SK-N-MC (cell line): ENCODE data around the gene COX17.

Source experiments
- DNase-seq: peaks from one replicate; pipeline ENCODE4 v3.0.0-alpha.2; 2011; ENCODE audit warnings: low read depth, low spot score
- H3K27ac ChIP-seq: fragments of 200-600 bp; sonication (generic); 2 replicates; pipeline ENCODE4 v1.5.1; 2016; ENCODE audit warnings: mixed run types
- H3K36me3 ChIP-seq: fragments of 200-600 bp; sonication (generic); 2 replicates; pipeline ENCODE4 v1.6.1; 2017; ENCODE audit warnings: antibody characterized with exemption, low read length, mixed read lengths; ENCODE audit not compliant: insufficient read depth
- H3K4me3 ChIP-seq: fragments of 200-600 bp; sonication (generic); 2 replicates; pipeline ENCODE4 v1.5.1; 2016
- H3K9ac ChIP-seq: fragments of 200-600 bp; sonication (generic); 2 replicates; pipeline ENCODE4 v1.8.0; 2017; ENCODE audit warnings: mixed run types, mixed read lengths; ENCODE audit not compliant: insufficient read length
- H3K9me3 ChIP-seq: fragments of 200-600 bp; sonication (generic); 2 replicates; pipeline ENCODE4 v1.6.1; 2017; ENCODE audit warnings: low read depth, mild to moderate bottlenecking, antibody characterized with exemption, low read length, moderate library complexity, mixed read lengths
- EZH2 ChIP-seq: fragments of 200-600 bp; sonication (generic); IDR thresholded peaks from one replicate; pipeline ENCODE4 v1.6.1; 2017; ENCODE audit warnings: antibody characterized with exemption
- FOXP2 ChIP-seq: optimal IDR thresholded peaks from 2 replicates; pipeline ENCODE3; 2011; ENCODE audit warnings: mild to moderate bottlenecking, moderate library complexity; ENCODE audit not compliant: insufficient read depth; ENCODE audit errors: extremely low read length, control extremely low read depth
- POLR2AphosphoS5 ChIP-seq: IDR thresholded peaks from 2 replicates; pipeline ENCODE4 v1.6.1; 2012; ENCODE audit warnings: mild to moderate bottlenecking, low read depth, low read length, borderline replicate concordance

Gene COX17

DNA sequence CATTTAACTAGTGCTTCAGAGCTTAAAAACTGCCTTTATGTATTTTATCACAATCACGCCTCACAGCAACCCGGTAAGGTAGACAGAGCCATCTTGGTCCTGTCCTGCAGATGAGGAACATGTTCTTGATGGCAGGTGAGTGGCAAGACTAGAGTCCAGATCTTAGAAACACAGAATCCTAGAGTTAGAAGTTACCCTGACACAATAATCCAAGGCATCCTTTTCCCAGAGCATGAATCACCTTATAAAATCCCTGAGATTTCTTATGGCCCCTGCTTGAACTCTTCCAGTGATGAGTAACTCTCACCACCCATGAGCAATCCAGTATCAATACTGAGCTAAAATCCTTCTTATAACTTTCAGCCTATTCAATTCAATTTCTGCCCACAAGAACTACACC is 33.7 kb downstream of the COX17 start:
- Histone ChIP-seq H3K9ac (no peak overlapping the region), H3K9me3 (no peaks in the 10 kb centered on the region), H3K27ac (no peak overlapping the region), H3K4me3 (no peak overlapping the region), H3K36me3 (no peaks in the 10 kb centered on the region)
- TF ChIP-seq FOXP2 (no peak), EZH2 (no peak), POLR2AphosphoS5 (no peak)
- no peak for DNase-seq

DNA sequence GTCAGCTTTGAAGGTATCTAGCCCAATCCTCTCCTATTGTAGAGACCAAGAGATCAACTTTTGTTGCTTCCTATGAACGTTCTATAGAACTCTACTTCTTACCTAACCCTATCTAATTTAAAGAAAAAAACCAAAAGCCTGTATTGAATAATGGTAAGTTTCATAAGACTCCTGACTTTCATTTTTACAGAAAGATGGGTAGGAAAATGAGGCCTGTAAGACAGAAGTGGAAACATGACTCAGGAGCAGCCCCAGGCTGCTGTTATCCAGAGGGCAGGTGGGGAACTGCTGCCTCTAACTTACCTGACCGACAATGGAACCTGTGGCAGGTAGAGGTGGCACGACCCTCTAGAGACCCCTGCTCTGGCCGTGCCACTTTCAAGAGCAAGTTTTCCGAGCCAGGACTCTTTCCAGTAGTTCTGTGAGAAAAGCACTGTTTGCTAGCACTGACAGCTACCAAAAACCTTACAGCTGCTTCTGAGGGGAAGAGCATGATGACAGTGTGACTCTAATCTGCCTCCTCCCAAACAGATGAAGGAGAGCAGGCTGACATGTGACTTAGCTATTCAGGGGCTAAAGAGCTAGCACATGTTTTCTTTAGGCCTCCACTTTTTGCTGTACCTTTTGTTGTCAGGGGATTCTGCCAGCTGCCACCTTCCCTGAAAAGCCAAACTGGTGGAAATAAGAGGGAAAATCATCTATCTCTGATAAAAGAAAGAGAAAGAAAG is 34.3 kb downstream of the COX17 start:
- DNase-seq = no peak
- TF ChIP-seq POLR2AphosphoS5 = no peak
- TF ChIP-seq EZH2 = no peak
- no peak for TF ChIP-seq FOXP2

DNA sequence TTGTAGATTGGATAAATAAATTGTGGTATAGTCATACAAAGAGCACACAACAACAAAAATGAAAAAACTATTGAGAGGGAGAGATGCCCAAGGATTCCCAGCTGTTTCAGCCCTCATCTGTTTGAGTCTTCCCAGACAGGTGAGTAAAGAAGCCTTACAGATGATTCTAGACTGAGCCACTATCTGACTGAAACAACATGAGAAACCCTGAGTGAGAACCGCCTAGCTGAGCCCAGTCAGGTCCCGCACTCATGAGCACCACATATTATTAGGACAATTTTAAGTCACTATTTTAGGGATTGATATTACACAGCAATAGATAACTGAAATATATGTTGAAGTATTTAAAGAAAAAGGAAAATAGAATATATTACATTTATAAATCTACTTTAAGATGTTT is 35.8 kb downstream of the COX17 start:
- TF ChIP-seq FOXP2 = no peak
- TF ChIP-seq POLR2AphosphoS5 = no peak
- no peak for TF ChIP-seq EZH2
- Histone ChIP-seq H3K9me3 (no peaks in the 10 kb centered on the region), H3K36me3 (no peaks in the 10 kb centered on the region), H3K4me3 (no peak overlapping the region), H3K9ac (no peak overlapping the region), H3K27ac (no peak overlapping the region)
- no peak for DNase-seq

More for the DNA sequence above, 34.3 kb downstream of the COX17 start:
- Histone ChIP-seq H3K9me3 (no peaks in the 10 kb centered on the region), H3K36me3 (no peaks in the 10 kb centered on the region), H3K9ac (no peak overlapping the region), H3K4me3 (no peak overlapping the region), H3K27ac (no peak overlapping the region)

DNA sequence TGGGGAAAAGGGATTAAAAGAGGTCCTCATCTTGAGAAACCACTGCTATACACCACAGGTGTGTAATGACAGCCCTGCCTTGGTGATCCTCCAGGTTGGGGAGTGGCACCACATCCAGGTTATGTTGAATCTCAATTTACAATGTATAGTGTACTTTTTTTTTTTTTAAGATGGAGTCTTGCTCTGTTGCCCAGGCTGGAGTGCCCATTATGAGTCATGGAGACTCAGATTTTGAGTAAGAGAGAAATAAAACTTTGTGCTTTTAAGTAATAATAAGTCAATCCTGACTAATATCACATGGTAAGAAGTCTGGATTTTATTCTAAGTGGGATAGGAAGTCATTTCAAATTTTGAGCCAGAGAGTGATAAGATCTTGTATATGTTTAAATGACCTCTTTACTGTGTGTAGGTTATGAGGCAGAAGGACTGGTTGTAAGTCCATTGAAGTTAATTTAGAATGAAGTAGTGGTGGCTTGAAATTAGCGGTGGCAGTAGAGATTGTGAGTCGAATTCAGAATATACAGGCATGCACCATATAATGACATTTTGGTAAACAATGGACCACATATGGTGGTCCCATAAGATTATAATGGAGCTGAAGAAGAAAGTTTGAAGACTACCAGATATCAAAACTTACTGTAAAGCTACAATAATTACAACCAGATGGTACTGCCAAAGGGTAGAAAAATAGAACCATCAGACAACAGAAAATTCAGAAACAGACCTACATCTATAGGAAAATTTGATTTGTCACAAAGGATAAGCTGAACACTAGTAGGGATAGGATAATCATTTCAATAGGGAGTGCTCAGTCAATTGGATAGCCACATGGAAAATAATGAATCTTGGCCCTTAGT is 37.5 kb downstream of the COX17 start:
- no peaks in the 10 kb centered on the region for H3K36me3 ChIP-seq
- H3K27ac ChIP-seq = no peak overlapping the region
- no peak overlapping the region for H3K9ac ChIP-seq
- H3K9me3 ChIP-seq = no peaks in the 10 kb centered on the region
- TF ChIP-seq POLR2AphosphoS5 (no peak), EZH2 (no peak), FOXP2 (no peak)
- no peak overlapping the region for H3K4me3 ChIP-seq
- no peak for DNase-seq

DNA sequence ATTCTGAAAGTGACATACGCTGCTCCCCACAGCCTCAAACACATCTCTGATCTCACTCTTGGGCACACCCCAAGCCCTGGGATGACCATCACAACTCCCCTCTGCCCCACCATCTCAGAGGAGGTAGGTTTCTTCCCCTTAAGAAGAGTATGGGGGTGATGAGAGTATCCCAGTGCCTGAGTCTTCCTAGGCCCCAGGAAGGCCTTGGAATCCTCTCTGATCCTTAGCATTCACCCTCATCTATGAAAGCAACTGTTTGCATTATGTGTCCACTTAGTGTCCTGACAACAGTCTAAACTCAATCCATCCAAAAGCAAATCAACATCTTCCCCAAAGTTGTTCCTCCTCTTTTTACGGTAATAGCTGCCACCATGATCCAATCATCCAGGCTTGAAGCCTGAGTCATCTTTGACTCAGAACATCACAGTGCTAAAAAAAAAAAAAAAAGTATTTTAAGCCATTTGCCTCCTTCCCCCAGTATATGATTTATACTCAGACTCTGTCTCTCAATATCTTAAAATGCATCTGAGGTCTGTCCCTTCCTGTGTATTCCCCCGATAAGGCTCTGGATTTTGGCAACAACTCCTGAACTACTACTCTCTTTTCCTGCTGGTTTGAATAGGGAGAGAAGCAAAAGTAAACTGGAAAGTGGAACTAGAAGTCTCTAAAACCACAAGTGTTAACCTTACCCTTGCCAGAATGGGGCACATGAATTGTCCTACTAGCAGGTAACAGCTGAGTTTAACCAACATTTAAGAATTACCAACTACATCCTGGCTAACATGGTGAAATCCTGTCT is 39.3 kb downstream of the COX17 start:
- DNase-seq = no peak
- no peaks in the 10 kb centered on the region for H3K36me3 ChIP-seq
- H3K27ac ChIP-seq = no peak overlapping the region
- no peak overlapping the region for H3K4me3 ChIP-seq
- H3K9ac ChIP-seq = no peak overlapping the region
- TF ChIP-seq EZH2 (no peak), FOXP2 (no peak), POLR2AphosphoS5 (no peak)
- H3K9me3 ChIP-seq = no peaks in the 10 kb centered on the region

DNA sequence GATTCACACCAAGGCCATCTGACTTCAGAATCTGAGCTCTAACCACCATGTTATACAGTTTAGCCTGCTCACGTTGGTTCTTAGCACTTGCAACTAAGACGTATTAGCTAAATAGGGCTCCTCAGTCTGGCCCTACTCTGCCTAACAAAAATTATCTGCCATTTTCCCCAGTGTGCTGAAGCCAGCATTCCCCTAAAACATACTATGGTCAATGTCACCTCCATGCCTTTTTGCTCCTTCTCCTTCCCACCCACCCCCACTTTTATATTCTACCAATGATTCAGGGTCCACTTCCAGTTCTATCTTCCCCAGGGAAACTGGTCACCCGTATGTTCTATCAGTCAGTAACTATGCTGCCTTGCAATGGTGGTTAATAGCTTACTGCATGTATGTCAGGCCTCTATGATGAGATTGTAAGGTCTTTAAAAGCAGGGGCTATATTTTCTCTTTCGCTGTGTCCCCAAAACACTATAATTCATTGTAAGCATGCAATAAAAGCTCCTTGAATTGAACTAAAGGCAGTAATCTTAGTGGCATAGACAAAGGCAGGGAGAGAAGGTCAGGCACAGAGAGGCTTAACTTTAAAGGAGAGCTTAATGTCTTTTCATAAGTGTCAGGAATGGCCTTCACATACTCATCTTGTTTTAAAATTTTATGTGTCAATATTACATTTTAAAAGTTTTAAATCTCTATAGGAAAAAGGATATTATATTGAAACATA is 40.2 kb downstream of the COX17 start:
- Histone ChIP-seq H3K27ac (no peak overlapping the region), H3K9me3 (no peaks in the 10 kb centered on the region), H3K36me3 (no peaks in the 10 kb centered on the region), H3K9ac (no peak overlapping the region), H3K4me3 (no peak overlapping the region)
- no peak for TF ChIP-seq EZH2
- no peak for TF ChIP-seq FOXP2
- TF ChIP-seq POLR2AphosphoS5 = no peak
- no peak for DNase-seq

DNA sequence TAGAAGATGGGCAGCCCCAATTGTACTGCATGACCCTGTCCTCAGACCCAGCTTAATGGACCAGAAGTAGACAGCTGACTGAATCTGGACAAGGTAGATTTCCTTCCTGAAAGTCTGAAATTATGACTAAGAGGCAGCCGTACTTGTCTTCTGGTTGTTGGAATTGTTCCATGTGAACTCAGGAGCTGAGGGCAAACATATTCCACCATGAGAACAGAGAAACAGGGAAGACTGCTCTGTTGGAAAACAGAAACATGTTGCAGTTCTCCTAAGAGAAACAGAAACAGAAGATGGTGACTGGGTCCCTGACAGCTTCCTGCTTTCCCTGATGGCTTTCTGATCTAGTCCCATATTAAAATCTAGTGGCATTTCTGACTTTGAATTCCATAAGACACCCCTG is 41.0 kb downstream of the COX17 start:
- Histone ChIP-seq H3K27ac (no peak overlapping the region), H3K9me3 (no peaks in the 10 kb centered on the region), H3K36me3 (no peaks in the 10 kb centered on the region), H3K4me3 (no peak overlapping the region), H3K9ac (no peak overlapping the region)
- TF ChIP-seq EZH2 (no peak), FOXP2 (no peak), POLR2AphosphoS5 (no peak)
- no peak for DNase-seq
